Erythroblast (primary cell): Measurements from ENCODE around the gene POU6F2.

Experiments used
- GATA1 ChIP-seq: IDR thresholded peaks from 2 replicates; pipeline ENCODE4 v1.6.1; 2011; ENCODE audit warnings: low read depth, mild to moderate bottlenecking, control low read depth, low read length, moderate library complexity
- POLR2A ChIP-seq: IDR thresholded peaks from 2 replicates; pipeline ENCODE4 v1.6.1; 2011; ENCODE audit warnings: mild to moderate bottlenecking, low read length

DNA sequence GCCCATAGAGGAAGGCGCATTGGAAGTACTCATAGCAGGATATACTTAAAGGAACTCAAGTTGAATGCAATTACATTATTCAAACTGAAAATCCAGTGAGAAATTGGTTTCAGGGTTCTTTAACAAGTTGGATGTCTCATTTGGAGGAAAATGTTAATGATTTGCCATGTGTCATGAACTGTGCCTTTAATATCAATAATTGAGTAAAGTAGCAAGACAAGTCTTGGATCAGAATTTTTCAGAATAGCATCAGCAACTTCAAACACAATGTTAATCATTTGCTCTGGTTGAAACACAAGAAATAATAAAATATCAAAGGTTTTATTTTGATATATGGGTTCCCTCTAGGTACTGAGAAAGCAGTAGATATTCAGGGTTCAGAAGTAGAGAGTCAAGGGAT is 24.5 kb upstream of the POU6F2 start:
- TF ChIP-seq POLR2A (no peak), GATA1 (no peak)
